ENCODE data around the gene CAMK1D. TPM values are rescaled to one million over a fixed set of nuclear protein-coding genes. Genes with fewer than 3 reads are reported as not detected.

CAMK1D gene
- total and polyA plus RNA-seq, 2 of the 4 experiments (the other 2 are of a cell fraction), result 5.0 to 5.3 TPM

DNA sequence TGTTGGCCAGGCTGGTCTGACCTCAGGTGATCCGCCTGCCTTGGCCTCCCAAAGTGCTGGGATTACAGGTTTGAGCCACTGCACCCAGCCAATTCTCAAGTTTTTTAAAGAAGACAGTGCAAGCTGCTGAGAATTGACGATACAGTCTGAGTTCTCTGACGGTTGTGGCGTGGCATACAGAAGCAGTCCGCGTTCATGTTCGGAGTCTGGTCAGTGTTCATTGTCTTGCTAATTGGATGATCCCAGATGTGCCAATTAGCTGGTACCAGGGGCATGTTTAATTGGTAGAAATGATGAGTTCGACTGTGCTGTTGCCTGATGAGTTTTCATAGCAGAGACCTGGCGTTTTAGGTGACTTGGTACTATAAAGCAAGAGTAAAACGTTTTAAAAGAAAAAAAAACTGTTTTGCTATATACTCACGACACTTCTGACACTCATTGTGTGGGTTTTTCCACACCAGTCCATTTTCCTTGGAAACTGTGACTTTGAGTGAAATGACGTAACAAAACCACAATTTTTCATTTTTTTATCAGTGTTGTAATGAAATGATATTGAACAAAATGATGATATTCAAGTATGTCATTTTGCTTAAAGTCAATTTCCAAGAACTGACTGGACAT lies 32.3 kb downstream of the CAMK1D start:
- Histone ChIP-seq H3K14ac (replicated peaks; ENCODE audit: low read depth, low read length) (no peak overlapping the region), H3K56ac (ENCODE audit: extremely low read depth, insufficient read depth, low read length) (no peak overlapping the region), H3K27me3 (ENCODE audit: control insufficient read depth, insufficient read depth, low read length) (no peaks in the 10 kb centered on the region), H3K27ac (ENCODE audit: insufficient read depth, low read length) (no peak overlapping the region), H2AK5ac (ENCODE audit: low read depth, low read length) (no peak overlapping the region), H3K4me3 (ENCODE audit: insufficient read depth, low read depth, low read length) (no peak overlapping the region), H2AK9ac (replicated peaks; ENCODE audit: low read depth, low read length, poor library complexity) (no peak overlapping the region), H3K79me1 (ENCODE audit: low read depth in 1 of 2, low read length in 2 of 2) (no peaks in the 10 kb centered on the region), H2AFZ (replicated peaks; ENCODE audit: low read length, poor library complexity) (no peak overlapping the region), H4K5ac (ENCODE audit: low read depth, low read length) (no peak overlapping the region), H2BK20ac (ENCODE audit: low read depth, low read length) (no peak overlapping the region), H3K9me3 (ENCODE audit: control insufficient read depth, insufficient read depth, low read length) (0 out of 2 replicates have a peak, but pooled peaks cover 3% of the 10 kb centered on the region), H3K18ac (ENCODE audit: low read depth, low read length) (no peak overlapping the region), H3K4ac (ENCODE audit: low read depth, low read length) (no peak overlapping the region), H2BK5ac (ENCODE audit: low read depth, low read length, poor library complexity, severe bottlenecking) (no peak overlapping the region), H3K9me1 (ENCODE audit: insufficient read depth, low read length) (no peaks in the 10 kb centered on the region), H3K36me3 (ENCODE audit: control insufficient read depth, insufficient read depth, low read length) (no peaks in the 10 kb centered on the region), H4K8ac (ENCODE audit: low read depth in 2 of 2, low read length in 2 of 2) (no peak overlapping the region), H3K4me2 (ENCODE audit: low read depth, low read length) (no peak overlapping the region), H3K23ac (ENCODE audit: low read depth, low read length) (no peak overlapping the region), H4K20me1 (ENCODE audit: insufficient read depth, low read length) (no peaks in the 10 kb centered on the region), H4K91ac (ENCODE audit: insufficient read depth, low read depth, low read length) (no peak overlapping the region), H2BK120ac (ENCODE audit: low read depth, low read length) (no peak overlapping the region), H3K9ac (ENCODE audit: low read depth, low read length) (no peak overlapping the region), H3K4me1 (ENCODE audit: control insufficient read depth, insufficient read depth, low read length) (no peaks in the 10 kb centered on the region), H2BK15ac (ENCODE audit: low read depth, low read length) (no peak overlapping the region)
- in situ Hi-C loops (cut with MboI; ENCODE audit: low sequenced_read_pairs), result no loop called here
- DNase-seq, result no peak
- dilution Hi-C loops (cut with HindIII; ENCODE audit: low sequenced_read_pairs, unreplicated experiment), result no loop called here
- ChIA-PET POLR2A (ENCODE audit: unreplicated experiment) (no interaction called here), CTCF (no interaction called here)
- no peak for ATAC-seq (ENCODE audit: low read depth)
- intact Hi-C loops (cut with micrococcal nuclease), result no loop called here
- no TSS peak for BruUV-seq (replicated peaks)
- TF ChIP-seq CEBPB (IDR thresholded peaks at IDR 0.05; ENCODE audit: low read depth, low read length), result no peak
- TF ChIP-seq, protein P1, sequence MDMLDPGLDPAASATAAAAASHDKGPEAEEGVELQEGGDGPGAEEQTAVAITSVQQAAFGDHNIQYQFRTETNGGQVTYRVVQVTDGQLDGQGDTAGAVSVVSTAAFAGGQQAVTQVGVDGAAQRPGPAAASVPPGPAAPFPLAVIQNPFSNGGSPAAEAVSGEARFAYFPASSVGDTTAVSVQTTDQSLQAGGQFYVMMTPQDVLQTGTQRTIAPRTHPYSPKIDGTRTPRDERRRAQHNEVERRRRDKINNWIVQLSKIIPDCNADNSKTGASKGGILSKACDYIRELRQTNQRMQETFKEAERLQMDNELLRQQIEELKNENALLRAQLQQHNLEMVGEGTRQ (IDR thresholded peaks at IDR 0.05; ENCODE audit: low read depth, low read length), result no peak
- no peak for TF ChIP-seq MXI1 (IDR thresholded peaks at IDR 0.05; ENCODE audit: borderline replicate concordance, low read depth, low read length)
- no peak for TF ChIP-seq NFE2L2 (IDR thresholded peaks at IDR 0.05; ENCODE audit: low read depth, low read length)
- TF ChIP-seq, protein P2, sequence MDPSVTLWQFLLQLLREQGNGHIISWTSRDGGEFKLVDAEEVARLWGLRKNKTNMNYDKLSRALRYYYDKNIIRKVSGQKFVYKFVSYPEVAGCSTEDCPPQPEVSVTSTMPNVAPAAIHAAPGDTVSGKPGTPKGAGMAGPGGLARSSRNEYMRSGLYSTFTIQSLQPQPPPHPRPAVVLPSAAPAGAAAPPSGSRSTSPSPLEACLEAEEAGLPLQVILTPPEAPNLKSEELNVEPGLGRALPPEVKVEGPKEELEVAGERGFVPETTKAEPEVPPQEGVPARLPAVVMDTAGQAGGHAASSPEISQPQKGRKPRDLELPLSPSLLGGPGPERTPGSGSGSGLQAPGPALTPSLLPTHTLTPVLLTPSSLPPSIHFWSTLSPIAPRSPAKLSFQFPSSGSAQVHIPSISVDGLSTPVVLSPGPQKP (IDR thresholded peaks at IDR 0.05; ENCODE audit: borderline replicate concordance, low read depth, low read length), result no peak
- no peak for TF ChIP-seq RAD21 (IDR thresholded peaks at IDR 0.05; ENCODE audit: low read length)
- TF ChIP-seq SMC3 (IDR thresholded peaks at IDR 0.05; ENCODE audit: low read depth, low read length), result no peak
- WGBS, 2 experiments (ENCODE audit: extremely low coverage in 2 of 2, insufficient read length in 1 of 2), result 96% methylated on average over 6 of the region's 12 CpGs; no CpG with 5 or more reads in 1 of the 2 experiments

All from IMR-90 (cell line).